GM12878 (cell line): ENCODE data around the gene AKAP1. TPM values are rescaled to one million over a fixed set of nuclear protein-coding genes. Genes with fewer than 3 reads are reported as not detected.
A peak's percentile ranks its signal among the peaks of the same experiment; 100 is the strongest.

ENCODE experiments used
- ATAC-seq: fragments of 200-7000 bp; cut with Tn5 transposase; 3 replicates; pipeline ENCODE4 v1.9.1; 2020; ENCODE audit warnings: mild to moderate bottlenecking, moderate library complexity
- BruUV-seq: library from RNA; stranded (reverse); fragments of 400-500 nt; replicated peaks from 2 replicates; lab custom pipeline; 2021; lab: Mats Ljungman, UMichigan
- CTCF ChIA-PET: fragments of 300-600 bp; sonication (Branson Sonifier 250); formaldehyde crosslinking; extraction: SDS; loops from one replicate; lab custom pipeline; 2021; ENCODE audit warnings: inconsistent platforms; lab: Yijun Ruan, JAX
- POLR2A ChIA-PET: fragments of 350-600 bp; formaldehyde crosslinking; extraction: SDS; loops from one replicate; lab custom pipeline; 2021; ENCODE audit warnings: inconsistent platforms; lab: Charles Lee
- RAD21 ChIA-PET: fragments of 300-600 bp; sonication (Branson Sonifier 250); formaldehyde crosslinking; loops from one replicate; lab custom pipeline; 2023; ENCODE audit warnings: antibody characterized with exemption; ENCODE audit not compliant: unreplicated experiment; lab: Charles Lee
- SMC1A ChIA-PET: fragments of 300-600 bp; sonication (Branson Sonifier 250); formaldehyde crosslinking; loops from one replicate; lab custom pipeline; 2023; ENCODE audit not compliant: unreplicated experiment, uncharacterized antibody; lab: Charles Lee
- DNase-seq: peaks from one replicate; pipeline ENCODE4 v3.0.0-alpha.2; 2011; ENCODE audit warnings: low read depth, low spot score
- FAIRE-seq: peaks from 3 replicates; lab custom pipeline; 2011; peaks lifted over from hg19 to GRCh38; lab: Jason Lieb, UNC
- H2AFZ ChIP-seq: 2 replicates; pipeline ENCODE4 v1.6.0; 2011; ENCODE audit warnings: low read depth, low read length, control low read depth; ENCODE audit not compliant: control insufficient read depth
- H3K27ac ChIP-seq: 2 replicates; pipeline ENCODE4 v1.5.1; 2011; ENCODE audit warnings: control low read depth; ENCODE audit not compliant: control insufficient read depth, insufficient read depth
- H3K27me3 ChIP-seq, 2 experiments: replicated peaks in 1 of 2; 2 replicates each; pipeline versions ENCODE4 v1.6.0 to v1.6.1; 2011; ENCODE audit warnings: low read length in 1 of 2; ENCODE audit not compliant: control insufficient read depth in 2 of 2, insufficient read depth in 2 of 2
- H3K36me3 ChIP-seq, 2 experiments: 2 replicates each; pipeline ENCODE4 v1.5.1; 2011; ENCODE audit warnings: low read length in 1 of 2; ENCODE audit not compliant: control insufficient read depth in 2 of 2, insufficient read depth in 2 of 2
- H3K4me1 ChIP-seq: 2 replicates; pipeline ENCODE4 v1.6.1; 2011; ENCODE audit warnings: mild to moderate bottlenecking, low read length, moderate library complexity, mixed read lengths; ENCODE audit not compliant: control insufficient read depth, insufficient read depth
- H3K4me2 ChIP-seq: 2 replicates; pipeline ENCODE4 v1.6.0; 2011; ENCODE audit warnings: control low read depth; ENCODE audit not compliant: control insufficient read depth, insufficient read depth
- H3K4me3 ChIP-seq: fragments of 200-600 bp; sonication (generic); 2 replicates; pipeline ENCODE4 v1.5.1; 2016
- H3K79me2 ChIP-seq: 2 replicates; pipeline ENCODE4 v1.6.0; 2011; ENCODE audit warnings: low read length; ENCODE audit not compliant: control insufficient read depth, insufficient read depth
- H3K9ac ChIP-seq: 2 replicates; pipeline ENCODE4 v1.8.0; 2011; ENCODE audit warnings: low read length, control low read depth, mixed read lengths; ENCODE audit not compliant: control insufficient read depth, insufficient read depth
- H3K9me3 ChIP-seq: replicated peaks from 3 replicates; pipeline ENCODE4 v1.5.1; 2011; ENCODE audit warnings: mild to moderate bottlenecking, low read length; ENCODE audit not compliant: control insufficient read depth, insufficient read depth
- H4K20me1 ChIP-seq: 2 replicates; pipeline ENCODE4 v1.6.0; 2011; ENCODE audit not compliant: control insufficient read depth, insufficient read depth
- CBX5 ChIP-seq: sonication (generic); IDR thresholded peaks from 2 replicates; pipeline ENCODE4 v1.6.1; 2016; ENCODE audit warnings: low read depth, moderate library complexity, mild to moderate bottlenecking, inconsistent platforms
- CEBPB ChIP-seq, 2 experiments: fragments of 150-350 bp in 1 of 2; IDR thresholded peaks; 2 replicates each; pipeline ENCODE4 v1.6.1; 2012 to 2014; ENCODE audit warnings: low read depth in 2 of 2, low read length in 2 of 2, borderline replicate concordance in 1 of 2, inconsistent platforms in 1 of 2
- ESRRA ChIP-seq: IDR thresholded peaks from 2 replicates; pipeline ENCODE4 v1.6.1; 2012; ENCODE audit warnings: mild to moderate bottlenecking, low read length, improper control_type of control experiment
- KDM1A ChIP-seq: fragments of 200-600 bp; sonication (generic); IDR thresholded peaks from 2 replicates; pipeline ENCODE4 v1.6.1; 2016; ENCODE audit warnings: borderline replicate concordance
- LARP7 ChIP-seq: fragments of 450-650 bp; IDR thresholded peaks from 2 replicates; pipeline ENCODE4 v1.6.1; 2017; ENCODE audit warnings: mild to moderate bottlenecking
- NFIC ChIP-seq: IDR thresholded peaks from 2 replicates; pipeline ENCODE4 v1.6.1; 2012; ENCODE audit warnings: low read depth, mild to moderate bottlenecking, inconsistent platforms, low read length, moderate library complexity
- NFXL1 ChIP-seq: fragments of 450-650 bp; IDR thresholded peaks from 2 replicates; pipeline ENCODE4 v1.6.1; 2017; ENCODE audit warnings: antibody characterized with exemption, mild to moderate bottlenecking, borderline replicate concordance
- PML ChIP-seq: IDR thresholded peaks from 2 replicates; pipeline ENCODE4 v1.6.1; 2012; ENCODE audit warnings: low read length, inconsistent platforms
- RAD21 ChIP-seq: IDR thresholded peaks from 2 replicates; pipeline ENCODE4 v1.6.1; 2011; ENCODE audit warnings: mild to moderate bottlenecking, low read depth, low read length, moderate library complexity; ENCODE audit not compliant: insufficient read depth
- RELA ChIP-seq: fragments of 450-650 bp; IDR thresholded peaks from 2 replicates; pipeline ENCODE4 v1.8.0; 2014; ENCODE audit warnings: borderline replicate concordance; ENCODE audit not compliant: partially characterized antibody
- SP1 ChIP-seq: IDR thresholded peaks from one replicate; pipeline ENCODE4 v1.6.1; 2011; ENCODE audit warnings: low read depth, low read length
- SUZ12 ChIP-seq: fragments of 200-600 bp; sonication (generic); IDR thresholded peaks from one replicate; pipeline ENCODE4 v1.6.1; 2018; ENCODE audit warnings: antibody characterized with exemption, mild to moderate bottlenecking; ENCODE audit not compliant: unreplicated experiment
- TARDBP ChIP-seq: IDR thresholded peaks from 2 replicates; pipeline ENCODE4 v1.6.1; 2016; ENCODE audit warnings: borderline replicate concordance
- WGBS: methylation state at CpG from one replicate; pipeline ENCODE4 v1.1.6; 2016; ENCODE audit warnings: low lambda C conversion rate; ENCODE audit not compliant: insufficient replicate concordance, insufficient coverage; ENCODE audit errors: missing lambda C conversion rate; 5-methylcytosine and 5-hydroxymethylcytosine counted together
- in situ Hi-C: fragments of 300-500 bp; cut with MboI; formaldehyde crosslinking; loops from 9 replicates; pipeline ENCODE4 v1.14.3; 2018; ENCODE audit warnings: mixed read lengths
- intact Hi-C: fragments of 100-400 bp; cut with micrococcal nuclease; formaldehyde crosslinking; loops from one replicate; pipeline ENCODE4 v1.14.2; 2022; ENCODE audit not compliant: unreplicated experiment
- polyA plus RNA-seq, 11 experiments: library from polyadenylated mRNA; depleted of rRNA in 4 of 11; unstranded in 6 of 11; stranded (reverse) in 5 of 11; fragments of >200 nt; fragmentation: Nextera tagmentation in 4 of 11; fragmentation: Illumina TruSeq in 1 of 11; extraction: Ambion mirVana in 4 of 11; extraction: Trizol in 1 of 11; gene quantifications; 1 replicate in 1 of 11; 2 replicates in 10 of 11; pipeline versions ENCODE4 v1.2.1 to v1.2.3, GENCODE V29; 2011 to 2016; ENCODE audit warnings: inconsistent platforms in 2 of 11, missing spikeins in 2 of 11, low read depth in 1 of 11
- total RNA-seq, 4 experiments: library from RNA; depleted of rRNA in 3 of 4; stranded (reverse); fragments of >200 nt in 3 of 4; fragmentation: Illumina TruSeq in 1 of 4; extraction: Trizol in 1 of 4; gene quantifications; 2 replicates each; pipeline versions ENCODE4 v1.2.1 to v1.2.3, GENCODE V29; 2013 to 2021
- TF ChIP-seq, protein P1 (sequence below): fragments of 150-350 bp; IDR thresholded peaks from 2 replicates; pipeline ENCODE4 v1.6.1; 2016; ENCODE audit warnings: low read depth, low read length
- TF ChIP-seq, protein P2 (sequence below): fragments of 450-650 bp; IDR thresholded peaks from 2 replicates; pipeline ENCODE4 v1.6.1; 2017; ENCODE audit warnings: mild to moderate bottlenecking, moderate library complexity

Gene AKAP1
- total and polyA plus RNA-seq, 10 of the 15 experiments (the other 5 are each of a cell fraction or from before 2014, with no cell fraction given): 11.9 to 50.5 (median 38.1) TPM

DNA sequence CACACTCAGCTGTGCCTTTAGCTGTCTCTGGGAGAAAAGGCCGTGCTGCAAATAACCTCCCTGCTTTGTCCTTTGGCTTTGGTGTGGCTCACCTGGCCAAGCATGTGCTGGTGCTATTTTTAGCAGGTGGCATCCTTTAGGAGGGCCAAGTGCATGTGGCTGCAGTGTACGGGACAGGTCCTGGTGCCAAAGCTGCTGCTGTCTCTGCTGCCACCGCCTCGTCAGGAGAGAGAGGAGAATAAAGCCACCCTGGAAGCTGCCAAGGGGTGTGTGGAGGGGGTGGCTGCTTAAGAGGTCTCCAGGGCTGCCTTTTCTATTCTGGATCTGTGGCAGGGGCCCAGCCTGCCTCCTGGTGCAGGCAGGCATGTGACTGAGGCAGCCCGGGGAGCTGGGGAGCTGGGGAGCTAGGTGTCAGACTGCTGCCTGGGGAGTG lies 6.2 kb downstream of the AKAP1 start:
- Histone ChIP-seq H3K9ac (no peak overlapping the region; the same call in 1 of the 2 replicates), H3K4me3 (no peak overlapping the region), H3K79me2 (peaks cover 85% of the 10 kb centered on the region), H2AFZ (no peak overlapping the region), H3K27me3 (no peaks in the 10 kb centered on the region), H3K36me3 (peaks cover under 1 to 2% of the 10 kb centered on the region in 2 experiments; a peak in 3 of 4 replicates), H3K4me1 (peaks cover 15% of the 10 kb centered on the region), H4K20me1 (peaks cover 2% of the 10 kb centered on the region; the same call in 1 of the 2 replicates), H3K9me3 (no peaks in the 10 kb centered on the region), H3K27ac (0 out of 2 replicates have a peak overlapping the region, but pooled peaks have one; percentile 27), H3K4me2 (no peak overlapping the region; the same call in 1 of the 2 replicates)
- BruUV-seq: no TSS peak
- ChIA-PET CTCF (interaction anchor here (0.7 to 1.1 kb wide), 3 partner anchors 17 to 656 kb away, joined by 3 read pairs; partner anchors contain the start of gene TRIM25), POLR2A (interaction anchor here (0.9 to 1.2 kb wide), 3 partner anchors 11 to 244 kb away, joined by 3 to 4 read pairs (median 3); no protein-coding TSS in a partner anchor), SMC1A (interaction anchor here (1.2 to 1.8 kb wide), 2 partner anchors 11 to 38 kb away, joined by 4 to 5 read pairs; no protein-coding TSS in a partner anchor), RAD21 (no interaction called here)
- no peak for ATAC-seq
- in situ Hi-C loops (no loop called here), intact Hi-C loops (no loop called here)
- TF ChIP-seq CBX5 (no peak), TARDBP (no peak), RELA (no peak), KDM1A (no peak), LARP7 (no peak), ESRRA (no peak), PML (no peak), CEBPB (IDR thresholded peaks at IDR 0.05; ENCODE audit: borderline replicate concordance in 1 of 2, low read depth in 2 of 2, low read length in 2 of 2) (no peak), NFIC (no peak), SP1 (no peak), RAD21 (no peak), NFXL1 (no peak), SUZ12 (no peak)
- TF ChIP-seq, protein P1, sequence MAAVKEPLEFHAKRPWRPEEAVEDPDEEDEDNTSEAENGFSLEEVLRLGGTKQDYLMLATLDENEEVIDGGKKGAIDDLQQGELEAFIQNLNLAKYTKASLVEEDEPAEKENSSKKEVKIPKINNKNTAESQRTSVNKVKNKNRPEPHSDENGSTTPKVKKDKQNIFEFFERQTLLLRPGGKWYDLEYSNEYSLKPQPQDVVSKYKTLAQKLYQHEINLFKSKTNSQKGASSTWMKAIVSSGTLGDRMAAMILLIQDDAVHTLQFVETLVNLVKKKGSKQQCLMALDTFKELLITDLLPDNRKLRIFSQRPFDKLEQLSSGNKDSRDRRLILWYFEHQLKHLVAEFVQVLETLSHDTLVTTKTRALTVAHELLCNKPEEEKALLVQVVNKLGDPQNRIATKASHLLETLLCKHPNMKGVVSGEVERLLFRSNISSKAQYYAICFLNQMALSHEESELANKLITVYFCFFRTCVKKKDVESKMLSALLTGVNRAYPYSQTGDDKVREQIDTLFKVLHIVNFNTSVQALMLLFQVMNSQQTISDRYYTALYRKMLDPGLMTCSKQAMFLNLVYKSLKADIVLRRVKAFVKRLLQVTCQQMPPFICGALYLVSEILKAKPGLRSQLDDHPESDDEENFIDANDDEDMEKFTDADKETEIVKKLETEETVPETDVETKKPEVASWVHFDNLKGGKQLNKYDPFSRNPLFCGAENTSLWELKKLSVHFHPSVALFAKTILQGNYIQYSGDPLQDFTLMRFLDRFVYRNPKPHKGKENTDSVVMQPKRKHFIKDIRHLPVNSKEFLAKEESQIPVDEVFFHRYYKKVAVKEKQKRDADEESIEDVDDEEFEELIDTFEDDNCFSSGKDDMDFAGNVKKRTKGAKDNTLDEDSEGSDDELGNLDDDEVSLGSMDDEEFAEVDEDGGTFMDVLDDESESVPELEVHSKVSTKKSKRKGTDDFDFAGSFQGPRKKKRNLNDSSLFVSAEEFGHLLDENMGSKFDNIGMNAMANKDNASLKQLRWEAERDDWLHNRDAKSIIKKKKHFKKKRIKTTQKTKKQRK: no peak
- TF ChIP-seq, protein P2, sequence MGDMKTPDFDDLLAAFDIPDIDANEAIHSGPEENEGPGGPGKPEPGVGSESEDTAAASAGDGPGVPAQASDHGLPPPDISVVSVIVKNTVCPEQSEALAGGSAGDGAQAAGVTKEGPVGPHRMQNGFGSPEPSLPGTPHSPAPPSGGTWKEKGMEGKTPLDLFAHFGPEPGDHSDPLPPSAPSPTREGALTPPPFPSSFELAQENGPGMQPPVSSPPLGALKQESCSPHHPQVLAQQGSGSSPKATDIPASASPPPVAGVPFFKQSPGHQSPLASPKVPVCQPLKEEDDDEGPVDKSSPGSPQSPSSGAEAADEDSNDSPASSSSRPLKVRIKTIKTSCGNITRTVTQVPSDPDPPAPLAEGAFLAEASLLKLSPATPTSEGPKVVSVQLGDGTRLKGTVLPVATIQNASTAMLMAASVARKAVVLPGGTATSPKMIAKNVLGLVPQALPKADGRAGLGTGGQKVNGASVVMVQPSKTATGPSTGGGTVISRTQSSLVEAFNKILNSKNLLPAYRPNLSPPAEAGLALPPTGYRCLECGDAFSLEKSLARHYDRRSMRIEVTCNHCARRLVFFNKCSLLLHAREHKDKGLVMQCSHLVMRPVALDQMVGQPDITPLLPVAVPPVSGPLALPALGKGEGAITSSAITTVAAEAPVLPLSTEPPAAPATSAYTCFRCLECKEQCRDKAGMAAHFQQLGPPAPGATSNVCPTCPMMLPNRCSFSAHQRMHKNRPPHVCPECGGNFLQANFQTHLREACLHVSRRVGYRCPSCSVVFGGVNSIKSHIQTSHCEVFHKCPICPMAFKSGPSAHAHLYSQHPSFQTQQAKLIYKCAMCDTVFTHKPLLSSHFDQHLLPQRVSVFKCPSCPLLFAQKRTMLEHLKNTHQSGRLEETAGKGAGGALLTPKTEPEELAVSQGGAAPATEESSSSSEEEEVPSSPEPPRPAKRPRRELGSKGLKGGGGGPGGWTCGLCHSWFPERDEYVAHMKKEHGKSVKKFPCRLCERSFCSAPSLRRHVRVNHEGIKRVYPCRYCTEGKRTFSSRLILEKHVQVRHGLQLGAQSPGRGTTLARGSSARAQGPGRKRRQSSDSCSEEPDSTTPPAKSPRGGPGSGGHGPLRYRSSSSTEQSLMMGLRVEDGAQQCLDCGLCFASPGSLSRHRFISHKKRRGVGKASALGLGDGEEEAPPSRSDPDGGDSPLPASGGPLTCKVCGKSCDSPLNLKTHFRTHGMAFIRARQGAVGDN: no peak
- 87% methylated on average over 5 of the region's 5 CpGs for WGBS
- no peak for FAIRE-seq
- no peak for DNase-seq
